OCI-LY1 (cell line): ENCODE data around the gene C11orf98.

ENCODE experiments used
- H2AFZ ChIP-seq: fragments of 200-600 bp; sonication (generic), shearing (Covaris generic); 2 replicates; pipeline ENCODE4 v1.6.0; 2014; ENCODE audit warnings: antibody characterized with exemption, mild to moderate bottlenecking, low read length
- H3F3A ChIP-seq: fragments of 200-600 bp; sonication (generic), shearing (Covaris generic); 2 replicates; pipeline ENCODE4 v1.6.0; 2014; ENCODE audit warnings: mild to moderate bottlenecking, antibody characterized with exemption, low read length, moderate library complexity; ENCODE audit not compliant: insufficient read depth
- H3K27ac ChIP-seq: fragments of 200-600 bp; sonication (generic); 2 replicates; pipeline ENCODE4 v1.5.1; 2014; ENCODE audit warnings: low read length, mixed run types, mild to moderate bottlenecking, low read depth; ENCODE audit not compliant: poor library complexity, severe bottlenecking
- H3K27me3 ChIP-seq: fragments of 200-600 bp; sonication (generic); 2 replicates; pipeline ENCODE4 v1.6.0; 2014; ENCODE audit warnings: antibody characterized with exemption, mild to moderate bottlenecking, low read length, moderate library complexity; ENCODE audit not compliant: insufficient read depth
- H3K36me3 ChIP-seq: fragments of 200-600 bp; sonication (generic); 2 replicates; pipeline ENCODE4 v1.6.1; 2014; ENCODE audit warnings: mild to moderate bottlenecking, antibody characterized with exemption, low read length, moderate library complexity, mixed read lengths; ENCODE audit not compliant: insufficient read depth
- H3K4me1 ChIP-seq: fragments of 200-600 bp; sonication (generic); 2 replicates; pipeline ENCODE4 v1.5.1; 2014; ENCODE audit warnings: mild to moderate bottlenecking, low read length, moderate library complexity; ENCODE audit not compliant: insufficient read depth, severe bottlenecking
- H3K4me2 ChIP-seq: fragments of 200-600 bp; sonication (generic), shearing (Covaris generic); 2 replicates; pipeline ENCODE4 v1.6.1; 2014; ENCODE audit warnings: low read length
- H3K4me3 ChIP-seq: fragments of 200-600 bp; sonication (generic); 2 replicates; pipeline ENCODE4 v1.5.1; 2014; ENCODE audit warnings: low read length, low read depth, mild to moderate bottlenecking, mixed read lengths; ENCODE audit not compliant: poor library complexity, severe bottlenecking
- H3K79me2 ChIP-seq: fragments of 200-600 bp; shearing (Covaris generic); 2 replicates; pipeline ENCODE4 v1.6.1; 2016; ENCODE audit warnings: mixed run types, low read length, mixed read lengths; ENCODE audit not compliant: insufficient read depth
- H3K9ac ChIP-seq: fragments of 200-600 bp; sonication (generic), shearing (Covaris generic); 2 replicates; pipeline ENCODE4 v1.6.1; 2014; ENCODE audit warnings: mild to moderate bottlenecking, low read length, mixed read lengths
- H3K9me2 ChIP-seq: fragments of 200-600 bp; sonication (generic), shearing (Covaris generic); 2 replicates; pipeline ENCODE4 v1.6.1; 2014; ENCODE audit warnings: low read depth, mild to moderate bottlenecking, low read length, mixed read lengths
- H3K9me3 ChIP-seq: fragments of 200-600 bp; shearing (Covaris generic); 2 replicates; pipeline ENCODE4 v1.6.1; 2014; ENCODE audit warnings: low read length, mixed read lengths
- H4K20me1 ChIP-seq: fragments of 200-600 bp; sonication (generic), shearing (Covaris generic); 2 replicates; pipeline ENCODE4 v1.6.0; 2016; ENCODE audit warnings: mild to moderate bottlenecking, low read length; ENCODE audit not compliant: insufficient read depth
- CTCF ChIP-seq: fragments of 200-600 bp; sonication (generic), shearing (Covaris generic); IDR thresholded peaks from 2 replicates; pipeline ENCODE4 v1.5.1; 2017; ENCODE audit warnings: mild to moderate bottlenecking, antibody characterized with exemption, low read length, moderate library complexity, mixed read lengths
- EZH2 ChIP-seq: fragments of 200-600 bp; sonication (generic), shearing (Covaris generic); IDR thresholded peaks from 2 replicates; pipeline ENCODE4 v1.8.0; 2017; ENCODE audit warnings: borderline replicate concordance, mixed run types, mild to moderate bottlenecking, antibody characterized with exemption, low read length, moderate library complexity, mixed read lengths

C11orf98 gene

GRCh38 chr11:62613291-62613778 lies 51.7 kb downstream of the C11orf98 start:
- H3K4me1 ChIP-seq: peaks cover 25% of the 10 kb centered on the region
- TF ChIP-seq CTCF (no peak), EZH2 (no peak)
- no peak overlapping the region for H3K4me2 ChIP-seq
- peak overlapping the region; percentile 78 for H3K4me3 ChIP-seq
- peak overlapping the region; percentile 53 for H3K27ac ChIP-seq
- no peaks in the 10 kb centered on the region for H3K9me3 ChIP-seq
- no peaks in the 10 kb centered on the region; the same call in 1 of the 2 replicates for H3F3A ChIP-seq
- peaks cover 26% of the 10 kb centered on the region for H3K36me3 ChIP-seq
- no peaks in the 10 kb centered on the region for H3K27me3 ChIP-seq
- no peaks in the 10 kb centered on the region for H3K79me2 ChIP-seq
- no peaks in the 10 kb centered on the region for H4K20me1 ChIP-seq
- no peak overlapping the region for H3K9ac ChIP-seq
- no peak overlapping the region for H2AFZ ChIP-seq
- H3K9me2 ChIP-seq: no peaks in the 10 kb centered on the region
